ENCODE measurements around the gene CRISP1.
"Not testable (repeated sequence)": the region's sequence is repeated elsewhere in the genome, so short reads cannot be mapped to it uniquely, and the experiment has no call there.

The CRISP1 gene

GRCh38 chr6:49841424-49841823, 24.9 kb downstream of the CRISP1 start:
- no peak for DNase-seq (ENCODE audit: low read depth in 1 of 2, low spot score in 1 of 2)

GRCh38 chr6:49839957-49840356, 26.4 kb downstream of the CRISP1 start:
- DNase-seq (ENCODE audit: low read depth in 1 of 2, low spot score in 1 of 2) = no peak

GRCh38 chr6:49839162-49839561, 27.2 kb downstream of the CRISP1 start:
- DNase-seq (ENCODE audit: low read depth in 1 of 2, low spot score in 1 of 2) = no peak

GRCh38 chr6:49835140-49835539, 31.2 kb downstream of the CRISP1 start:
- DNase-seq (ENCODE audit: low read depth in 1 of 2, low spot score in 1 of 2) = no peak

- DNase-seq (ENCODE audit: low read depth in 1 of 2, low spot score in 1 of 2) = no peak
These were observed 32.9 kb downstream of the CRISP1 start for GRCh38 chr6:49833386-49833785.

GRCh38 chr6:49826743-49827406, 39.5 kb downstream of the CRISP1 start:
- DNase-seq (ENCODE audit: low read depth in 1 of 2, low spot score in 1 of 2) = no peak

GRCh38 chr6:49815166-49815565, 51.2 kb downstream of the CRISP1 start:
- DNase-seq (ENCODE audit: low read depth in 1 of 2, low spot score in 1 of 2) = no peak

GRCh38 chr6:49813248-49813647, 53.1 kb downstream of the CRISP1 start:
- no peak for DNase-seq (ENCODE audit: low read depth in 1 of 2, low spot score in 1 of 2)

- no peak for DNase-seq (ENCODE audit: low read depth in 1 of 2, low spot score in 1 of 2)
These were observed 60.2 kb downstream of the CRISP1 start for GRCh38 chr6:49806145-49806544.

- no peak for DNase-seq (ENCODE audit: low read depth in 1 of 2, low spot score in 1 of 2)
These were observed 61.1 kb downstream of the CRISP1 start for GRCh38 chr6:49805246-49805645.

GRCh38 chr6:49801525-49801924, 64.8 kb downstream of the CRISP1 start:
- DNase-seq (ENCODE audit: low read depth in 1 of 2, low spot score in 1 of 2) = no peak

GRCh38 chr6:49799090-49799489, 67.2 kb downstream of the CRISP1 start:
- no peak for DNase-seq (ENCODE audit: low read depth in 1 of 2, low spot score in 1 of 2)

GRCh38 chr6:49796842-49797455, 69.4 kb downstream of the CRISP1 start:
- not testable (repeated sequence) for DNase-seq (ENCODE audit: low read depth in 1 of 2, low spot score in 1 of 2)

- DNase-seq (ENCODE audit: low read depth in 1 of 2, low spot score in 1 of 2) = no peak
These were observed 76.0 kb downstream of the CRISP1 start for GRCh38 chr6:49790341-49790740.

GRCh38 chr6:49787176-49787575, 79.2 kb downstream of the CRISP1 start, which contains the start of gene PGK2:
Gene PGK2 (minus strand): TSS chr6:49787285. CDS start chr6:49787187, 98 bp downstream.
- no peak for DNase-seq (ENCODE audit: low read depth in 1 of 2, low spot score in 1 of 2)

- DNase-seq (ENCODE audit: low read depth in 1 of 2, low spot score in 1 of 2) = no peak
These were observed 82.1 kb downstream of the CRISP1 start for GRCh38 chr6:49784272-49784671.

All from stimulated activated CD4-positive, alpha-beta T cell treated with anti-CD3 and anti-CD28 coated beads, Interleukin-15, amount 100 ng/mL, for 1 hour (primary cell).